ENCODE data around the gene AFAP1L2. TPM values are rescaled to one million over a fixed set of nuclear protein-coding genes. Genes with fewer than 3 reads are reported as not detected.

Gene AFAP1L2
- total RNA-seq, 1 donor from 2014 or later: 5.3 TPM

- TF ChIP-seq CTCF (IDR thresholded peaks at IDR 0.05): no peak
- intact Hi-C loops (cut with DNase I): no loop called here
- DNase-seq (no peak), ATAC-seq (no peak)
- Histone ChIP-seq H3K27ac (peak overlapping the region; percentile 39), H3K36me3 (no peaks in the 10 kb centered on the region), H3K4me1 (peaks cover 39% of the 10 kb centered on the region), H3K9me3 (no peaks in the 10 kb centered on the region), H3K27me3 (ENCODE audit: low read depth) (no peaks in the 10 kb centered on the region), H3K4me3 (no peak overlapping the region)
Observed at GRCh38 chr10:114260366-114260765, 143.9 kb downstream of the AFAP1L2 start.

- H3K9me3 ChIP-seq: no peaks in the 10 kb centered on the region
- DNase-seq (no peak), ATAC-seq (peak; percentile 57 to 61)
- peaks cover 38% of the 10 kb centered on the region for H3K4me1 ChIP-seq
- H3K27ac ChIP-seq: no peak overlapping the region
- no peak overlapping the region for H3K4me3 ChIP-seq
- intact Hi-C loops (cut with DNase I): no loop called here
- H3K27me3 ChIP-seq (ENCODE audit: low read depth): no peaks in the 10 kb centered on the region
- no peaks in the 10 kb centered on the region for H3K36me3 ChIP-seq
- TF ChIP-seq CTCF (IDR thresholded peaks at IDR 0.05): no peak
Observed at GRCh38 chr10:114259824-114260223, 144.5 kb downstream of the AFAP1L2 start.

- Histone ChIP-seq H3K36me3 (no peaks in the 10 kb centered on the region), H3K4me3 (no peak overlapping the region), H3K27ac (no peak overlapping the region), H3K27me3 (ENCODE audit: low read depth) (no peaks in the 10 kb centered on the region), H3K4me1 (peaks cover 38% of the 10 kb centered on the region), H3K9me3 (no peaks in the 10 kb centered on the region)
- ATAC-seq (no peak), DNase-seq (no peak)
- no peak for TF ChIP-seq CTCF (IDR thresholded peaks at IDR 0.05)
- intact Hi-C loops (cut with DNase I): no loop called here
Observed at GRCh38 chr10:114258274-114258840, 145.9 kb downstream of the AFAP1L2 start.

GRCh38 chr10:114257498-114257897 is 146.8 kb downstream of the AFAP1L2 start:
- DNase-seq: no peak
- no peak for TF ChIP-seq CTCF (IDR thresholded peaks at IDR 0.05)
- Histone ChIP-seq H3K4me3 (no peak overlapping the region), H3K27ac (peak overlapping the region; percentile 12), H3K36me3 (no peaks in the 10 kb centered on the region), H3K9me3 (no peaks in the 10 kb centered on the region), H3K27me3 (ENCODE audit: low read depth) (no peaks in the 10 kb centered on the region), H3K4me1 (peaks cover 38% of the 10 kb centered on the region)
- intact Hi-C loops (cut with DNase I): no loop called here
- no peak for ATAC-seq

- DNase-seq (no peak), ATAC-seq (no peak)
- no peak for TF ChIP-seq CTCF (IDR thresholded peaks at IDR 0.05)
- Histone ChIP-seq H3K36me3 (no peaks in the 10 kb centered on the region), H3K9me3 (no peaks in the 10 kb centered on the region), H3K4me1 (peaks cover 38% of the 10 kb centered on the region), H3K4me3 (no peak overlapping the region), H3K27me3 (ENCODE audit: low read depth) (no peaks in the 10 kb centered on the region), H3K27ac (no peak overlapping the region)
- intact Hi-C loops (cut with DNase I): no loop called here
Observed at GRCh38 chr10:114256822-114257221, 147.5 kb downstream of the AFAP1L2 start.

Measured in lower lobe of right lung (tissue), 2 donors.